Calu3 (cell line): ENCODE measurements around the gene FGF9. TPM values are rescaled to one million over a fixed set of nuclear protein-coding genes. Genes with fewer than 3 reads are reported as not detected.
A peak's percentile ranks its signal among the peaks of the same experiment; 100 is the strongest.

Experiments
- Bru-seq: library from RNA; stranded (reverse); fragments of 400-500 nt; gene quantifications from one replicate; lab custom pipeline; 2021; lab: Mats Ljungman, UMichigan
- BruChase-seq, 2 experiments: library from RNA; stranded (reverse); fragments of 400-500 nt; gene quantifications; one replicate each; lab custom pipeline; 2021; lab: Mats Ljungman, UMichigan
- BruUV-seq: library from RNA; stranded (reverse); fragments of 400-500 nt; replicated peaks from 2 replicates; lab custom pipeline; 2021; lab: Mats Ljungman, UMichigan
- CTCF ChIA-PET: fragments of 300-600 bp; sonication (Branson Sonifier 250); formaldehyde crosslinking; loops from one replicate; lab custom pipeline; 2022; ENCODE audit warnings: antibody characterized with exemption; lab: Charles Lee
- DNase-seq: peaks from one replicate; pipeline ENCODE4 v3.0.0; 2022
- H3K27ac Mint-ChIP-seq: one replicate; pipeline ENCODE4 v1.8.0; 2022; ENCODE audit warnings: mixed read lengths; ENCODE audit not compliant: unreplicated experiment
- H3K27me3 Mint-ChIP-seq: one replicate; pipeline ENCODE4 v1.8.0; 2022; ENCODE audit warnings: mixed read lengths; ENCODE audit not compliant: unreplicated experiment
- H3K36me3 Mint-ChIP-seq: one replicate; pipeline ENCODE4 v1.8.0; 2022; ENCODE audit warnings: mild to moderate bottlenecking, moderate library complexity, mixed read lengths; ENCODE audit not compliant: insufficient read depth, unreplicated experiment
- H3K4me1 Mint-ChIP-seq: one replicate; pipeline ENCODE4 v1.8.0; 2022; ENCODE audit warnings: mild to moderate bottlenecking, low read depth, mixed read lengths; ENCODE audit not compliant: unreplicated experiment
- H3K4me3 Mint-ChIP-seq: one replicate; pipeline ENCODE4 v1.8.0; 2022; ENCODE audit warnings: mild to moderate bottlenecking, low read depth, moderate library complexity, mixed read lengths; ENCODE audit not compliant: unreplicated experiment
- H3K9me3 Mint-ChIP-seq: one replicate; pipeline ENCODE4 v1.8.0; 2022; ENCODE audit warnings: low read depth, mixed read lengths; ENCODE audit not compliant: unreplicated experiment
- CTCF ChIP-seq: fragments of 200-600 bp; IDR thresholded peaks from one replicate; pipeline ENCODE4 v1.8.0; 2022; ENCODE audit warnings: antibody characterized with exemption; ENCODE audit not compliant: unreplicated experiment
- intact Hi-C: fragments of 100-400 bp; cut with micrococcal nuclease; formaldehyde crosslinking; loops from one replicate; pipeline ENCODE4 v1.10.0; 2022; ENCODE audit not compliant: unreplicated experiment
- long read RNA-seq: library from polyadenylated mRNA; stranded (forward); transcript quantifications from one replicate; pipeline ENCODE4 v2.0.0, GENCODE V29; 2022
- total RNA-seq: library from RNA; stranded (reverse); gene quantifications from 2 replicates; pipeline ENCODE4 v1.2.3, GENCODE V29; 2022

FGF9 gene
- 0.32 TPM in 1 of 2 replicates, not detected in the other for total RNA-seq
- percentile 20 among the genes with signal in this experiment for Bru-seq, nascent RNA
- BruChase-seq, experiment 1, labeled RNA remaining after a 6-hour chase: percentile 14 among the genes with signal in this experiment
- percentile 10 among the genes with signal in this experiment for BruChase-seq, experiment 2, labeled RNA remaining after a 2-hour chase
- long read RNA-seq: 0 reads

DNA sequence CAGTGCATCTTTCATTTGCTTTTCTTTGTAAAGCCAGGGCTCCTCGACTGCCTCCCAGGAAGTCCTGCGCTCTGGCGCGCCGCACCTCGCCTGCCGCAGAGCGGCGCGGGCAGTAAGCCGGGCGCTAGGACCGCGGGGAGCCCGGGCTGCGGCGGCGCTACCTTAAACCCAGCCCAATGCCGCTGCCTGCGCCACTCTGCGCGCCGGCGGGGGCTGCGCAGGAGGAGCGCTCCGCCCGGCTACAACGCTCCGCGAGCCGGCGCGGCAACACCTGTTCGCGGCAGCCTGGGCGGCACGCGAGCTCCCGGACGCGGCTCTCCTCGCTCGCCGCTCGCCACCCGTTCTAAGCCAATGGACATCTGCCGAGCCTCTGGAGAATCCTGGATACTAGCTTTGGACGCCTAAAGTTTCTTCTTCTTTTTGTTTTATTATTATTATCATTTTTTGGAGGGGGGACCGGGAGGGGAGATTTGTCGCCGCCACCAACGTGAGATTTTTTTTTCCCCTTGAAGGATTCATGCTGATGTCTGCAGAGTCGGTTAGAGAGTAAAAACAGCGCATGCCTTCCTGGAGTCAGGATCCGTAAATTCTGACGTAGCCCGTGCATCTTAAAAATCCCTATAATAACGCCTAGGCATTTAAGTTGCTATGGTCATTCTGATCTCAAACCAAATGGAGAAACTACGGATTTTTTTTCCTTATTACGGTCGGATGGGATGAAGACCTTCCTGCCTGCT is at the start of gene FGF9:
TSS of gene FGF9 (plus strand) at position 191 of the 737 bp plus-strand sequence. CDS start 840 bp downstream, outside the sequence.
- Mint-ChIP-seq H3K4me1 (peaks cover 10% of the 10 kb centered on the region), H3K27ac (no peak within 1 kb of the TSS), H3K36me3 (peaks cover 22% of the 10 kb centered on the region), H3K4me3 (peak within 1 kb of the TSS; percentile 84), H3K9me3 (no peaks in the 10 kb centered on the region), H3K27me3 (peaks cover 75% of the 10 kb centered on the region)
- intact Hi-C loops: loop anchor here (2.0 to 10.0 kb wide), 2 partner anchors 34 to 154 kb away; no protein-coding TSS in a partner anchor
- BruUV-seq: no TSS peak
- no peak for TF ChIP-seq CTCF
- CTCF ChIA-PET: interaction anchor here (0.5 to 0.9 kb wide), 2 partner anchors 24 to 33 kb away, joined by 3 to 4 read pairs; no protein-coding TSS in a partner anchor
- peak; percentile 68 for DNase-seq

DNA sequence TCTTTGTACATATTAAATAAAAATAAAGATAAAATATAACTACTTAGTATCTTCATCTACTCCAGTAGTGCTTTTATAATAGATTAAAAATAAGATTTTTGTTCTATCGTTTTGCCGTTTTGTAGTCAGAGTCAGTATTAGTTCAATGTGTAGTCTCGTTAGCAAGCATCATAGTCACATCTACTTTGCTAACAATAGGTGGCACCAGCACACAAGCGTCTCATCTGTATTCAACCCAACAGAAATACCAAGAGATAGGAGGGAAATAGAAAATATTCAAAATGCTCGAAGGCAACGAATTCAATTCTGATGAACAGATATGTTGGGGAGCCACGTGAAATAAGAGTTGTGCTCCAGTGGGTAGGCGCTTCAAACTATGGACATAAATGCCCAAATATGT is 45.5 kb upstream of the FGF9 start:
- no peak for TF ChIP-seq CTCF
- CTCF ChIA-PET: interaction anchor here (0.6 to 1.0 kb wide), 3 partner anchors 13 to 1171 kb away, joined by 3 to 5 read pairs (median 4); no protein-coding TSS in a partner anchor
- Mint-ChIP-seq H3K9me3 (no peaks in the 10 kb centered on the region), H3K4me1 (no peaks in the 10 kb centered on the region), H3K27ac (no peak overlapping the region), H3K27me3 (peaks cover 18% of the 10 kb centered on the region), H3K4me3 (no peak overlapping the region), H3K36me3 (no peaks in the 10 kb centered on the region)
- intact Hi-C loops: loop anchor here (2.0 to 5.0 kb wide), 2 partner anchors 652 to 1131 kb away; no protein-coding TSS in a partner anchor
- DNase-seq: peak; percentile 14
- no TSS peak for BruUV-seq

DNA sequence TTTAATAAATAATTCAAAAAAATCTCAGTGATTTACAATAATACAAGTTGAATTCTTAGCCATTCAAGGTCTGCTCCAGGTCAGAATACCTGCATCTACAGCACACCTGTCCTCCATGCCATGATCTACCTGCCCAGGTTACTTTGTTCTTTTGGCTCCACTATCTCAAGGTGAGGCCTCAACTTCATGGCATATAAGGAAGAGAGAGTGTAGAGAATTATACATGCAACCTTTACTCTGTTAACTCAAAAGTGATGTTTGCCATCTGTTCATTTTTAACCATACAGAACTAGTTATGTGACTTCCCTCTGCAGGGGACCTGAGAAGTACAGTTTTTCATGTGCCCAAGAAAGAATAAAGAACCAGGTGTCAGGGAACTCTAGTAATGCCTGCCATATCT is 38.7 kb upstream of the FGF9 start:
- Mint-ChIP-seq H3K9me3 (no peaks in the 10 kb centered on the region), H3K4me3 (no peak overlapping the region), H3K36me3 (no peaks in the 10 kb centered on the region), H3K27me3 (no peaks in the 10 kb centered on the region), H3K27ac (no peak overlapping the region), H3K4me1 (peaks cover 13% of the 10 kb centered on the region)
- intact Hi-C loops: loop anchor here (10.0 kb wide), 1 partner anchor 203 kb away; no protein-coding TSS in a partner anchor
- no TSS peak for BruUV-seq
- CTCF ChIA-PET: no interaction called here
- DNase-seq: no peak
- no peak for TF ChIP-seq CTCF

- no peaks in the 10 kb centered on the region for H3K36me3 Mint-ChIP-seq
- intact Hi-C loops: loop anchor here (2.0 to 10.0 kb wide), 3 partner anchors 34 to 1166 kb away; partner anchors contain the start of gene FGF9
- BruUV-seq: no TSS peak
- CTCF ChIA-PET: interaction anchor here (0.6 to 1.7 kb wide), 3 partner anchors 39 to 782 kb away, joined by 3 to 5 read pairs (median 4); no protein-coding TSS in a partner anchor
- no peak for DNase-seq
- peaks cover 25% of the 10 kb centered on the region for H3K4me1 Mint-ChIP-seq
- H3K27me3 Mint-ChIP-seq: no peaks in the 10 kb centered on the region
- no peak overlapping the region for H3K4me3 Mint-ChIP-seq
- H3K27ac Mint-ChIP-seq: peak overlapping the region; percentile 18
- TF ChIP-seq CTCF: no peak
- no peaks in the 10 kb centered on the region for H3K9me3 Mint-ChIP-seq
Measured at GRCh38 chr13:21636656-21637055, 34.2 kb upstream of the FGF9 start.
